ENCODE data around the gene ARGLU1. TPM values are rescaled to one million over a fixed set of nuclear protein-coding genes. Genes with fewer than 3 reads are reported as not detected.

Gene ARGLU1
- total RNA-seq, 1 donor from 2014 or later, result 149 TPM

- peak within 1 kb of the TSS; percentile 90 for H3K4me3 Mint-ChIP-seq (ENCODE audit: low read depth)
- H3K27ac Mint-ChIP-seq, result peak within 1 kb of the TSS; percentile 94
- no peaks in the 10 kb centered on the region for H3K9me3 Mint-ChIP-seq (ENCODE audit: low read depth)
- peaks cover 1% of the 10 kb centered on the region for H3K36me3 Mint-ChIP-seq (ENCODE audit: insufficient read depth)
- H3K4me1 Mint-ChIP-seq (ENCODE audit: low read depth), result peaks cover 26% of the 10 kb centered on the region
- TF ChIP-seq CTCF (IDR thresholded peaks at IDR 0.05; ENCODE audit: unreplicated experiment), result no peak
- peak; percentile 88 for DNase-seq (ENCODE audit: low spot score, unreplicated experiment)
- H3K27me3 Mint-ChIP-seq, result no peaks in the 10 kb centered on the region
Measured at GRCh38 chr13:106535552-106536243, 32.2 kb downstream of the ARGLU1 start, which contains the start of gene EFNB2. Gene EFNB2 (minus strand): TSS chr13:106535662. CDS start chr13:106534964, 698 bp downstream.

DNA sequence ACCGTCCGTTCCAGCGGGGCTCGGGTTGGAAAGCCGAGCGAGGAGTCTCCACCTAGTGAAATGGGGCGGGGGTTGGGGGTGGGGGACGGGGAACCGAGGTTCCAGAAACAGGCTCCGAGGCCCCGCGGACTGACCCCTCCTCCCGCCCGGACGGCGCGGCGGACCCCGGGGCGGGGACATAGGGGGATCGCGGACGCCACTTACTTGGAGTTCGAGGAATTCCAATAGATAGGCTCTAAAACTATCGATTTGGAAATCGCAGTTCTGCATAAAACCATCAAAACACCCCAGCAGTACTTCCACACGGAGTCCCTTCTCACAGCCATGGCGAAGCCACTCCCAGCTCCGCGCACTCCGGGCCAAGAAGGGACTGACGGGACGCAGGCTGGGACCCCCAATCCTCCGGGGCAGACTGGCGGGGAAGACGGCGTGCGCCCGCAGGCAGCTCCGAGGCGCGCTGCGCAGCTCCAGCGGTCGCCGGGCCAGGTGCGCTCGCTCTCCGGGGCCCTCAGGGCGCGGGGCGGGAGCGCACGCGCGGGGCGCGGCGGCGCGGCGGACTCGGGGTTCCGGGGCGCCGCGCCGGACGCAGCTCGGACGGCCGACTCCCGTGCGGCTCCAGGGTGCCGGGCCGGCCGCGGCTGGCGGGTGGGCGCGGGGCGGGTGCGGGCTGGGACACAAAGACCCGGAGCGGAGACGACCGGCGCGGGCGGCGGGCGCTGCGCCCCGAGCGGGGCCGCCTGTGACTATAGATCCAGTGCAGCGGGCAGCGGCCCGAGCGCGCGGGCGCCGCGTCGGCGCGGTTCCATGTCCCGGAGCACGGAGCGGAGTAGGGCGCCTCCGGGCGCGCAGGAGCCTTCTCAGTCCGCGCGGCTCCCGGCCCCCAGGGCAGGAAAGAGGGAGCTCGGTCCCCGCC, 33.0 kb downstream of the ARGLU1 start:
- DNase-seq (ENCODE audit: low spot score, unreplicated experiment), result peak; percentile 35
- H3K27ac Mint-ChIP-seq, result peak overlapping the region; percentile 94

DNA sequence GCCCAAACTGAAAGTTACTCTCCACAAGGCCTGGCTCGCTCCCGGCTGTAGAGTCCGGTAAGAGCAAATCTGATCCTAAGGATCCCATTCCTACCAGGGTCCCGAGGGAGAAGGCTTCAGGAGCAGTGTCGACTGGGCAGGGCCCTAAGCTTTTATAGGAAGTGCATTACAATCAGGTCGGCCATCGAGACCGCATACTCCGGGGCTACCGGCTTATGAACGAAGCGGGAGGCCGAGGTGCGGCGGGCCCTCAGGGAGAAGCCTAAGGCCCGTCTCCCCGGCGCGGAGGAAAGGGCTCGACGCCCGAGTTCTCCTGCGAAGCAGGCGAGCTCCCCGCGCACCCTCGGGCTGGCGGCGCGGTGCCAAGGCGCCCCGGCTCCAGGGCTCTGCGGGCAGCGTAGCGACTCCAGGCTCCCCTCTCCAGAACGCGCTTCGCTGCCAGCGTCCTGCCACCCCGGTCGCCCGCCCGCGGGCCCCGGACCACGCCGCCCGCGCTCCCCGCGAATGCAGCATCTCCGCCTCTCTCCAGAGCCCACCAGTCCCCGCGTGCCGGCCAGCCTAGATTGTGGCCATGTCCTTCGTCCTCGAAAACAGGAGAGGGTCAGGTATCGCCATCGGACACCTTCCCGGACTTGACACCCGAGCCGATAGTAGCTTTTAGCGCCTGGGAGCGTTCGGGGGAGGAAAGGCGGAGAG, 33.8 kb downstream of the ARGLU1 start:
- Mint-ChIP-seq H3K36me3 (ENCODE audit: insufficient read depth) (no peaks in the 10 kb centered on the region), H3K9me3 (ENCODE audit: low read depth) (no peaks in the 10 kb centered on the region), H3K4me3 (ENCODE audit: low read depth) (peak overlapping the region; percentile 90), H3K4me1 (ENCODE audit: low read depth) (peaks cover 41% of the 10 kb centered on the region), H3K27ac (peak overlapping the region; percentile 94), H3K27me3 (no peaks in the 10 kb centered on the region)
- TF ChIP-seq CTCF (IDR thresholded peaks at IDR 0.05; ENCODE audit: unreplicated experiment), result no peak
- no peak for DNase-seq (ENCODE audit: low spot score, unreplicated experiment)

More for the DNA sequence above, 33.0 kb downstream of the ARGLU1 start:
- Mint-ChIP-seq H3K27me3 (no peaks in the 10 kb centered on the region), H3K36me3 (ENCODE audit: insufficient read depth) (no peaks in the 10 kb centered on the region), H3K9me3 (ENCODE audit: low read depth) (no peaks in the 10 kb centered on the region), H3K4me3 (ENCODE audit: low read depth) (peak overlapping the region; percentile 90), H3K4me1 (ENCODE audit: low read depth) (peaks cover 33% of the 10 kb centered on the region)
- TF ChIP-seq CTCF (IDR thresholded peaks at IDR 0.05; ENCODE audit: unreplicated experiment), result no peak

DNA sequence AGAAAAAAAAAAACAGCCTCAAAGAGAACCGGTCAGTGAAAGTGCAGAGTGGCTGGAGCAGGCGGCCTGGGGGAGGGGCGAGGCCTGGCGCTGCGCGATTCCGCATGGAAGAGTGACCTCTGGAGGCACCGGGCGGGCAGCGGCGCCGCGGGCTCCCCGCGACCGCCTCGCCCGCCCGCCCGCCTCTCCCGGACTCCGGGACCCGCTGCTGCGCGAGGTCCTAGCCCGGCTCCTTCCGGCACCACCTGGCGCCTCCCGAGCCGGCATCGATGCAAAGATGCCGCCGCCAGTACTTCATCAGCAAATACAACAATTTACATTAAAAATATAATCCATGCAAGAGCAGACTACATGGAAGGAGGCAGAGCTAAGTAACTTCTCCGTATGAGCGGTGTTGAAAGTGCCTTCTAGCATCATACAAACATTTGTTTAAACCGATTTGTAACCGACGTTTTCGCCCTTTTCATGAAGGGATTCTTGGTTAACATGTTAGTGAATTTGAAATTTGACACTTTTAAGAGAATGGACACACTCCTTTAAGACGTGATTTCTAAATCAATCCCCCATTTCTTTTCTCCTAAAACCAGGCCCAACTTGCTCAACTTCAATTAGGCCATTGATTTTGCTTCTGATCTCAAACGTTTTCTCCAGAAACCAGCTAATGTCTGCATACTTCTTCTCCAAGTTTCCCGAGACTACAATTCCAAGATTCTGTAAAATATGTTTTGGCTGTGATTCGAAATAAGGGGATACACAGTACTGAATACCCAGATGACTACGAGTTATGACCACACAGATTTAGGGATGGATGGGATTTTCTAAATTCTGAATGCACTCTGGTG, 34.6 kb downstream of the ARGLU1 start:
- peak; percentile 76 for DNase-seq (ENCODE audit: low spot score, unreplicated experiment)
- TF ChIP-seq CTCF (IDR thresholded peaks at IDR 0.05; ENCODE audit: unreplicated experiment), result peak; percentile 84
- peak overlapping the region; percentile 96 for H3K27ac Mint-ChIP-seq
- no peaks in the 10 kb centered on the region for H3K9me3 Mint-ChIP-seq (ENCODE audit: low read depth)
- peaks cover 48% of the 10 kb centered on the region for H3K4me1 Mint-ChIP-seq (ENCODE audit: low read depth)
- no peaks in the 10 kb centered on the region for H3K27me3 Mint-ChIP-seq
- no peaks in the 10 kb centered on the region for H3K36me3 Mint-ChIP-seq (ENCODE audit: insufficient read depth)
- H3K4me3 Mint-ChIP-seq (ENCODE audit: low read depth), result peak overlapping the region; percentile 90

Measured in progenitor cell of endocrine pancreas (in vitro differentiated cells).